ENCODE results near the gene TIMP2.

- TF ChIP-seq POLR2A (IDR thresholded peaks at IDR 0.05) (no peak), CTCF (IDR thresholded peaks at IDR 0.05) (no peak)
These were observed 7.5 kb downstream of the TIMP2 start for GRCh38 chr17:78917451-78918275.

All from gastroesophageal sphincter (tissue), 3 donors.